HG03460 (cell line): ENCODE data around the gene CDH16.

Source experiments
- ATAC-seq: cut with Tn5 transposase; IDR thresholded peaks from one replicate; pipeline ENCODE4 v1.9.1; 2021; ENCODE audit not compliant: unreplicated experiment

CDH16 gene

GRCh38 chr16:66911801-66912200 lies 6.9 kb downstream of the CDH16 start:
- ATAC-seq: no peak

DNA sequence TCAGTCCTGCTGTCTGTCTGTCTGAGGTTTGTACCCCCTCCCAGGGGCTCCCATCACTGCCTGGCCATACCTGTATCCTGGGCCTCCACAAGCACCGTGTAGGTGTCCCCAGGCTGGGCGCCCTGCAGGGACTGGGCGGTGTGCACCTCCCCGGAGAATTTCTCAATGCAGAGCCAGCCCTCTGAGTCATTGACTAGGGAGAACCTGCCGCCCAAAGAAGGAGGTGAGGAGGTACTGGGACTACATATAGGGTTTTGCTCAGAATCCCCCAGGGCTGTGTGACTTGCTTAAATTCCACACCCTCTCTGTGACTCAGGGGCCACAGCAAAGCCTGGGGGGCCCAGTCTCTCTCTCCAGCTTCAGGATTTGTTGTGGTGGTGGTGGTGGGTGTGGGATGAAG lies 7.6 kb downstream of the CDH16 start:
- ATAC-seq: no peak

GRCh38 chr16:66910175-66910940 lies 8.3 kb downstream of the CDH16 start:
- no peak for ATAC-seq

DNA sequence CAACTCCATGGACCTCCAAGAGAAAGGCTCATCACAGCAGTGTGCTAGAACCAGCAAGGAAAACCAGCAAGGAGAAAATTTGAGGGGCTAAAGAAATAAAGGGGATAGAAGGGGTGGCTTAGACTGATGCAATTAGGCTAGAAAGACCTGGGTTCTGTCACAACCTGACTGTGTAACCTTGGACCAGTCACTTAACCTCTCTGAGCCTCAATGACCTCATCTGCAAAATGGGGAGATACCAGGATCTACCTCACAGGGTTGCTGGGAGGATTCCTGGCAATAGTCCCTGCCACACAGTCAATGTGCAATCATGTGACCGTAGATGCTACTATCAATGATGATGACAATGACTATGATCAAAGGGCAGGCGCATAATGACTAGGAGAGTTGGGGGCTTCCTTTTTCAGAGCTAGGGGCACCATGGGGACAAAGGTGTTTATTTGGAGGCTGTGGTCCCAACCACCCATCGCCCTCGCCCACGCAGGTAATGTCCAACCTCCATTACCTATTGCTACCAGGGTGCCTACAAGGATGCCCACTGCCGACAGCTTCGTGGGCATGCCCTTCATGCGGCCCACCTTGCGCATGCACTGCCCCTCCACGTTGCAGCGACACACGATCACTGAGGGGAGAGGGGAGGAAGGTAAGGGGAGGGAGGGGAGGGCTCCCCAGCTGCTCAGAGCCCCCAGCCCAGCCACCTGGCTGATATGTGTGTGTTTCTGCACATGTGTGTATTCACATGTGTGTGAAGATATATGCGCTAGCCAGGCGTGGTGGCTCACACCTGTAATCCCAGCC lies 9.7 kb downstream of the CDH16 start:
- ATAC-seq: no peak

DNA sequence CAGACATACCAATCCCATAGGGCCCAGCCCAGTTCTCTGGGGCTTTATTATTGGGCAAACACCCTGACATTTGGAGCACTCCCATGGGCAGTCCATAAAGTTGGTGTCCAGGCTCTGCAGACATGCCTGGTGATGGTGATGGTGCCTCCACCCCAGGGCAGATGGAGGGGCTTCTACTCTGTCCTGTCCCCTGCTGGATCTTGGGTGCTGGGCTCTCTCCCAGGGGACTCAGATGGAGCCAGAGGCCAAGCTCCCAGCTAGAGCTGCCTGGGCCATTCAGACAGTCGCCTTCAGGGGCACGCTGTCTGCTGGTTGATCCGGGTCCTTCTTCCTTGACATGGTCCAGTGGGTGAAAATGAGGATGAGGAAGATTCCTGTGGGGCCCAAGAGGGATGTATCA lies 10.6 kb downstream of the CDH16 start:
- ATAC-seq: no peak

DNA sequence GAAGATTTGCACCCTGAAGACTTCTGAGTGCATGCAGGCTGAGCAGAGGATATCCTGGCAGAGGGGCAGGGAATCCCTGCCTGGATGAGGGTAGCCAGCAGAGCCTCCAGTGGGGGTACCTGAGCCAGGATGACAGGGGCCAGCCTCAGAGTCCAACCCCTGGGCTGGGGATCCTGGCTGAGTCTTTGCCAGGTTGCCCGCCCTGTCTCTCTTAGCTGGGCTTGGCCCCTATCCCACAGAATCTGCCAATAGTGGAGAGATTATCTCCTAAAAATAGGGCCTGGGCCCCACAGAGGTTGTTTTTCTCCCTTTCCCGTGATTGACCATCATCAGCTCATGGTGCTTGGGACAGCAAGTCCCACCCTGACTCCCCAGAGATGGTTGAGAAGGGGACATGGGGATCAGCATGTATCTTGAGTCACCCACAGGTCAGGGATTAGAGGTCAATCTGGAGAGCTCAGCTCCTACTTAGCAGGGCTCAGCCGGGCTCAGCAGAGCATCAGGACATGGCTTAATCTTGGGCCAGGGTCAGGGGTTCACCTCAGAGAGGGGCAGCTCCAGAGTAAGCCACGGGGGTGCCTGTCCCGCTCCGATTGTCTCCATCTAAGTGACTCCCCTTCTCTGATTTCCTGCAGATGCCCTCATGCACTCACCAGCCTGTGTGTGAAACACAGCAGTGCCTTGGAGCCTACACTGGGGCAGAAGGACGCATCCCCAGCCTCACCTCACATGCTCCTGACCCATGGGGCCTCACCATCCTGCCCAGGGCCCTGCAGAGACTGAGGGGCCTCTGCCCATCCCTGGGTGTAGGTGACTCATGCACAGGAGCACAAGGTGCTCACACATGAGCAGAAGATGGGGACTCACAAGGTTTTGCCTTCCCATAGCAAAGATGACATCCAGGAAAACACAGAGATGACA lies 11.5 kb downstream of the CDH16 start:
- no peak for ATAC-seq

DNA sequence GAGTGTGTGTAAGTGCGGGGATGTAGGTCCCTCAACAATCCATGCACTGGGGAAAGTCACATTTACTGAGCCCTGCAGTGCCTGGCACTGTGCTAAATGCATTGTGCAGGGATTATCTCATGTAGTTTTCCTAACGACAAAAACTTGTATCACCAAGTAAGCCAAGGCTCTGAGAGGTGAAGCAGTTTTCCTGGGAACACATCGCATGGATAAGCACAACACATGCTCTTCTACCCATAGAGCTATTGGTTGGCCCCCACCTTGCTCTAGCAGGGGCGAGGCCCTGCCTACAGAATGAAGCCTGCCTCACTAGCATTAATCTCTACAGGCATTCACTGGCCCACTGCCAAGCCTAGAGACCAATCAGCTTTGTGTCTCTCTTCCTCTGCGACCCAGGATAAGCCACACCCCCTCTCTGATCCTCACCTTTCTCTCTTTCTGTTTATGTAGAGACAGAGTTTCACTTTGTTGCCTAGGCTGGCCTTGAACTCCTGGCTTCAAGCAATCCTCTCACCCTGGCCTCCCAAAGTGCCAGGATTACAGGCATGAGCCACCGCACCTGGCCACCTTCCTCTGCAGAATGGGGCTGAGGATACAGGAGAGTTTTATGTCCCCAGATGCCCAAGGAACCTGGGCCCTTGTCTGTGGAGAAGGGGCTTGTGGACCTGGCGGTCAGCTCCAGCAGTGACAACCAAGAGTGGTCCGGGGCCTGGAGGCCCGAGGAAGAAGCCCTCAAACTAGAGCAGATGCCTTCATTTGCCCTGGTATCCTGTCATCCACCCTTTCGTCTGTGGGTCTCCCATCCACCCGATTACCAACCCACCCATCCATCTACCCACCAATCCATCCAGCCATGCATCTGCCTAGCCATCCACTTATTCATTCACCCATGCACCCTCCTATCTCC lies 12.8 kb downstream of the CDH16 start:
- no peak for ATAC-seq

DNA sequence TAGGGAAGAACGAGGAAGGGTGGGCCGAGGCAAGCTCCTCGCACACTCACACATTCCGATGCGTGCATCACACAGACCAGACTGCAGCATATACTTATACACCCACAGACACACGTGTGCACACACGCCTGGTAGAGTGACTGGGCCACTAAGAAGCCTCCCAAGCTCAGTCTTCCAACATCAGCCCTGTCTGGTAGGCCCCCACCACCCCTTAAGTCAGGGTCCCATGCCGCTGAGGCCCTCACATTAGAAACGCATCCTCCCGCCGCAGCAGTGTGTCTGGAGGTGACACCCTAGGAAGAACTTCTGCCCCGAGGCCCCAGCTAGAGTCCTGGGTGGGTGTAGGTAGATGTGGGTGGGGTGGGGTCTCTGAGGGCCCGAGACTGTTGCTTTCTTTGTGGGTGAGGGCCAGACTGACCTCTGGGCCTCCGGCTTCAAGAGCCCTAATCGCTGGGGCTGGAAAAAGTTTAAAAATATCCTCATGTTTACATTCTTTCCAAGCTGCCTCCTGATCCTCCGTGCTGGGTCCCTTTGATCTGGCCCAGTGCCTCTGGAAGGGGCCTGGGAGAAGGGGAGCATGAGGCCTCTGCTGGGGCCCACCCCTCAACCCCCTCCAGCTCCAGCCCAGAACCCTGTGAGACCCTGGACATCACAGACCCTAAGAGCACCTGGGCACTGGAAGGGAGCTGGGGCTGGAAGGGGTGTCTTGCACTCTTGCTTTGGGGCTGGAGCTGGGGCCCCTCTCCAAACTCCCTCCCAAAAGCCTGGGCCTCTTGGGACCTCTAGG lies 13.6 kb downstream of the CDH16 start:
- ATAC-seq: no peak

GRCh38 chr16:66904428-66904845 lies 14.2 kb downstream of the CDH16 start:
- no peak for ATAC-seq

DNA sequence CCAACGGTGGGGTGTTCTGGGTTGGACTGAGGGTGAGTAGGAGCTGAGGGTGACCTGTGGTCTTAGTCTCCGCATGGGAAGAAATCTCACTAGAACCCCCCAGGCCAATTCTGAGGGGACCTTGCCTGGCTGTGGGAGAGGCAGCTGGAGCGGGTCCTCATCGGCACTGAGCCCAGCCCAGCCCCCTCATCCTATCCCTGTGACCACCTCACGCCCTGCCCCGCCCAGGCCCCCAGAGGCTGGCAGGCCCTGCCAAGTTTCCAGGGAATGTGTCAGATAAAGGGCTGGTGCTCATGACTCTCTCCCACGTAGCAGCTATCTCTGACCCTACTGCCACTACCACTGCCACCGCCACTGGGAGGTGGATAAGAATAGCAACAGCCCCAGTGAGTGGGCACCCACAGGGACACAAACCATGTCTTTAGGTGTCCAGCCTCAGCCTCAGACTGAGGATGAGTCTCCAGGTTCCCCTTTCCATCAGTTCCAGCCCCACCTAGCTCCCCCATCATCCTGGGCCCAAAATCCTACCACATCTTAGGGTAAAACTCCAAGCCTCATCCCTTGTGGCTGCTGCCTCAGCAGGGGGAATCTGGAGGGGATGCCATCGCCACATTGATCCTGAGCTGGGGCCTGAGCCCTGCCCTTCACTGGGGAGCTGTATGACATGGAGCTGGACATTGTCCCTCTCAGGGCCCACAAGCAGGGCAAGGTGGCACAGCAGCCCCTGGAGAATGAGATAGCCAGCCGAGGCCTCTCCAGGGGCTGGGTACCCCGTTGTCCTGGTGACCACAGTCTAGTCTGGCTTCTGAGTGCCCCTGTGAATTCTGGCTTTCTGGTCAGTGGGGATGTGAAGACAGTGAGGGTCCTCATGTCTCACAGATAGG lies 14.9 kb downstream of the CDH16 start:
- ATAC-seq: no peak

DNA sequence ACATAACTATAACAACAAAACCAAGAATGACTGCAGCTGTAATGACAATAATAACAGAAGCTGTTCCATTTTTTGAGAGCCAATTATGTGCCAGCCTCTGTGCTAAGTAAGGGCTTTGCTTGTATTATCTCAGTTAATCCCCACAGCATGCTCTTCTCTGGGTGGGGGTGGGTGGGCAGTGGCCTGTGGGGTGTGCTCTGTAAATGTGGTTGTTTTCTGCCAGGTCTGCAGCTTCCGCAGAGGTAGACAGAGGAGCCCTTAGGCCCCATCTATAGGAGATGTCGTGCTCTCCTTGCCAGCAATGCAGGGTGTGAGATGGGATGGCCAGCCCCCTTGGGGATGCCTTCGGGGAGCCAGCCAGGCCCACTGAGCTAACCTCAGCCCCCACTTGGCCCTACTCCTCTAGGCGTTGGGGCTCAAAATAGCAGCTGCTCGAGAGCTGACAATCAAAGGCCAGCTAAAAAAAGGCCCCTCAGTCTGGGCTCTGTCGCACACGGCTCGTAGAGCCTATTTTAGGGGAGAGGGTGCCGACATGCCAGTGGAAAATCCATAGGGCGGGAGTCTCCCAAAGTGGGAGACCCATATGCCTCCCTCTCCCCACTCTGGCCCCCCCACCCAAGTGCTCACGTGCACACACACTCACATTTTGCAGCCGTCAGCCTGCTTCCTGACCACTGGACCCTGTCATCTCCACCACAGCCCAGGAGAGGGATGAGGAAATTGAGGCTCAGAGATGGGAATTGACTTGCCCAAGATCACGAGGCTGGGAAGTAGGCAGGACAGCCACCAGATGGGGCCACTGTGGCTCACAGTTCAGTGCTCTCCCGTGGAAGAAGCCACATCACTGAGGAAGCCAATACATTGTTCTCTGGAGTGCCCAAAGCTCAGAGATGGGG lies 15.8 kb downstream of the CDH16 start:
- no peak for ATAC-seq

DNA sequence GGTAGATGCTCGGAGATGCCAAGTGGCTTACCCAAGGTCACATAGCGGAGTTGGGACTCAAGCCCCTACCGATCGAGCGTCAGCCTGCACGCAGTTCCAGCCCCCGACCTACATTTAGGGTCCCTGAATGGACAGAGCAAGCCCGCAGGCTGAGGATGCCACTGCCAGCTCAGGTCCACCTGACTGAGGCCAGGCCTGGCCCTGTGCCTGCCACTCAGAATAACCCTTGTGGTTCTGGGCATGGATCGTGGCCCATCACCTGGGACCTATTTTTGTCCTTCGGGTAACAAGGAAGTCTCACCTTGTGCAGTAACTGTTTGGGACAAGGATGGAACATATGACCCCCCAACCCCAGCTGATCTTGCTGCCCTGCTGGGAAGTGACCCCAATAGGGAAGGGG lies 17.1 kb downstream of the CDH16 start:
- ATAC-seq: no peak

DNA sequence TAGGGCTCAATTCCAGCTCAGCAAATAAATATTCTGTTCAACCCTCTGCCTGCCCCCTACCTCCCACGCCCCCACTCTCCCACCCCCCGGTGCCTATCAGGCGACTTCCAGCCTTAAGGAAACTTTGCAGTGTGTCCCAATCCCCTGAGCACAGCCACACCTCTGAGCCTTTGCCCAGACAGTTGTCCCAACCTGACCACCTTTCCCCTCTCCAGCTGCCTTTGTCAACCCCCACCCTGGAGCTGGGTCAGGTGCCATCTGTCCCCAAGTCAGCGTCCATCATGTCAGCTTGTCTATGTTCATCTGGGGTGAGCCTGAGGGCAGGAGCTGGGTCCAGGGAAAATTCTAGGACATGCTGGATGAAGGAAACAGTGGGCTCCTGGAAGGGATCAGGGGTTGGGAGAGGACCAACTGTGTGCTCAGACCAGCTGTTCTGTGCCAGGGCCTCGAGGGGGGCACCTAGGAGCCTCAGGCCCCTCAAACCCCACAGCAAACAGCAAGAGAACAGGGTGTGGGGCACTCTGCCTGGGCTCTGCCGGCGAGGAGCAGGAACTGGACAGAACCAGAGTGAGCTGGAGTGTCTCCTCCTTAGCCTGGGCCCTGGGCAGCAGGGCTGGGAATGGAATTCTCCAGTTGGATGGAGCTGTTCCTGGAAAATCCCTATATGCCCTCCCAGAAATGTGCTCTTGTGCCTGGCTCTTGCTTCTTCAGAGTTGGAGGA lies 17.8 kb downstream of the CDH16 start:
- ATAC-seq: no peak

DNA sequence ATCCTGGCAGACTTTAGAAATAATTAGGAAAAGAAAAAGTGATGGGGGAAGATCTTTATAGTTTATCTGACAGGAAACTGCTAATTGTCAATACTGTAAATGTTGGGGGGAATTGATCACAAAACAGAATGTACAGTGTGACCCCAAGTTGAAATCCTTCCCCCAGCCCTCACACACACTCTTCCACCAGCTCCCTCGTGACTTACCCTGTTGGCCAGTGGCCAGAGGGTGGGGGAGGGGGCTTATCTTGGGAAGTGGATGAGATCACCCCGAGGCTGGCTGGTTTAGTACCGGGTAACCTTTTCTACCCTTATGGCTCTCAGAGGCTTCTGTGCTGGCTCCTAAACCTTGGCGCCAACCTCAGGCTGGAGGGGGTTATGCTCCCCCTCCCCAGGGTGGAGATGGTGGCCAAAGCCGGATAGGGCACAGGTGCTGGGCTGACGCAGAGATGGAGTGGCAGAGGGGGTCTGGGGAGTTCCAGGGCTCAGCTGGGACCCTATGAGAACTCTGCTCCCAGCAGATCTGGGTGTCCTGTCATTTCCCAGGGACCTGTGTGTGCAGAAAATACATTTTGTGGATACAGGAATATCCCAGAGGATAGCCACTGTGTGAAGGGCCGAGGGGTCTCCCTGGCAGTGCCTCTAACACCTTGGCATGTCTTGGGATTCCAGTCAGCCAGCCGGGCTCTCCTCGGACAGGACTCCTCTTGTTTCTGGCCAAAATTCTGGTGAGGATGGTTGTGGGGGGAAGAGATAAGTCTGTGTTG lies 18.6 kb downstream of the CDH16 start:
- ATAC-seq: no peak

- ATAC-seq: no peak
Measured at GRCh38 chr16:66899310-66899944, 19.3 kb downstream of the CDH16 start.

DNA sequence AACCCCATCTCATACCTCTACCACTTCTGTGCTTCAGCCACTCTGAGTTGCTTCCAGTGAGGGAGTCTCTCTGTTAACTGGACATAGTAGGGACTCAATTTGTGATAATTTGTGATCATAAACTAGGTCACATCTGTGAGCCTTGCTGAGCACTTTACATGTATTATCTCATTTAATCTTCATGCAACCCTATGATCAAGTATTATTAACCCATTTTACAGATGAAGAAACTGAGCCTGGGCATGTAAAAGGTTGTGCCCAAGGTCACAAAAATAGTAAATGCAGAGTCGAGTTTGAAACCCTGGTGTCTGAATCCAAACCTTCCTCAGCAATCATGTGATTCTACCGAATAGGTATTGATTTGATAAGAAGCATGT lies 19.8 kb downstream of the CDH16 start:
- no peak for ATAC-seq
